ENCODE results near the gene RNF144A.

The RNF144A gene

GRCh38 chr2:6982934-6983589 lies 65.8 kb downstream of the RNF144A start:
- no peak for DNase-seq (ENCODE audit: low read depth)
- TF ChIP-seq CTCF (IDR thresholded peaks at IDR 0.05; ENCODE audit: insufficient read depth, low read depth, low read length, missing control alignments) = no peak
- no peak overlapping the region for H3K4me3 ChIP-seq (ENCODE audit: low read length)

- DNase-seq (ENCODE audit: low read depth) = no peak
- TF ChIP-seq CTCF (IDR thresholded peaks at IDR 0.05; ENCODE audit: insufficient read depth, low read depth, low read length, missing control alignments) = no peak
- H3K4me3 ChIP-seq (ENCODE audit: low read length) = no peak overlapping the region
Measured at GRCh38 chr2:6986301-6986911, 69.2 kb downstream of the RNF144A start.

GRCh38 chr2:6986912-6987361 lies 69.7 kb downstream of the RNF144A start:
- DNase-seq (ENCODE audit: low read depth) = no peak
- no peak for TF ChIP-seq CTCF (IDR thresholded peaks at IDR 0.05; ENCODE audit: insufficient read depth, low read depth, low read length, missing control alignments)
- H3K4me3 ChIP-seq (ENCODE audit: low read length) = no peak overlapping the region

GRCh38 chr2:6990871-6991270 lies 73.7 kb downstream of the RNF144A start:
- DNase-seq (ENCODE audit: low read depth) = no peak
- no peak overlapping the region for H3K4me3 ChIP-seq (ENCODE audit: low read length)
- TF ChIP-seq CTCF (IDR thresholded peaks at IDR 0.05; ENCODE audit: insufficient read depth, low read depth, low read length, missing control alignments) = no peak

GRCh38 chr2:6992794-6993228 lies 75.6 kb downstream of the RNF144A start:
- H3K4me3 ChIP-seq (ENCODE audit: low read length) = no peak overlapping the region
- no peak for TF ChIP-seq CTCF (IDR thresholded peaks at IDR 0.05; ENCODE audit: insufficient read depth, low read depth, low read length, missing control alignments)
- no peak for DNase-seq (ENCODE audit: low read depth)

- no peak for TF ChIP-seq CTCF (IDR thresholded peaks at IDR 0.05; ENCODE audit: insufficient read depth, low read depth, low read length, missing control alignments)
- DNase-seq (ENCODE audit: low read depth) = no peak
- no peak overlapping the region for H3K4me3 ChIP-seq (ENCODE audit: low read length)
Measured at GRCh38 chr2:6993229-6993640, 76.0 kb downstream of the RNF144A start.

- no peak for DNase-seq (ENCODE audit: low read depth)
- TF ChIP-seq CTCF (IDR thresholded peaks at IDR 0.05; ENCODE audit: insufficient read depth, low read depth, low read length, missing control alignments) = no peak
Measured at GRCh38 chr2:6993936-6994335, 76.7 kb downstream of the RNF144A start.

More at GRCh38 chr2:6993936-6994335, 76.7 kb downstream of the RNF144A start:
- no peak overlapping the region for H3K4me3 ChIP-seq (ENCODE audit: low read length)
